Duodenal mucosa (tissue), 2 donors: ENCODE data around the gene PTPN12.
"Not testable (repeated sequence)": the region's sequence is repeated elsewhere in the genome, so short reads cannot be mapped to it uniquely, and the experiment has no call there.

ENCODE experiments used
- H3K27ac ChIP-seq: one replicate; pipeline ENCODE4 v1.7.0; 2013; ENCODE audit warnings: low read depth, low read length
- H3K27me3 ChIP-seq, 2 donors: one replicate each; pipeline ENCODE4 v1.7.0; 2013; ENCODE audit warnings: low read length in 2 of 2, control low read depth in 1 of 2; ENCODE audit not compliant: insufficient read depth in 2 of 2, control insufficient read depth in 1 of 2
- H3K36me3 ChIP-seq, 2 donors: one replicate each; pipeline ENCODE4 v1.7.0; 2013; ENCODE audit warnings: low read length in 2 of 2, control low read depth in 1 of 2; ENCODE audit not compliant: insufficient read depth in 2 of 2, control insufficient read depth in 1 of 2
- H3K4me1 ChIP-seq, 2 donors: one replicate each; pipeline ENCODE4 v1.7.0; 2013; ENCODE audit warnings: low read length in 2 of 2, control low read depth in 1 of 2; ENCODE audit not compliant: insufficient read depth in 2 of 2, control insufficient read depth in 1 of 2
- H3K4me3 ChIP-seq, 2 donors: one replicate each; pipeline ENCODE4 v1.7.0; 2013; ENCODE audit warnings: low read length in 2 of 2, low read depth in 1 of 2
- H3K9ac ChIP-seq, 2 donors: one replicate each; pipeline ENCODE4 v1.7.0; 2013; ENCODE audit warnings: low read length in 2 of 2, low read depth in 1 of 2
- H3K9me3 ChIP-seq, 2 donors: one replicate each; pipeline ENCODE4 v1.7.0; 2013; ENCODE audit warnings: low read length in 2 of 2, control low read depth in 1 of 2; ENCODE audit not compliant: control insufficient read depth in 1 of 2

The PTPN12 gene

GRCh38 chr7:77536413-77537135, 521 bp upstream of the PTPN12 start:
- no peaks in the 10 kb centered on the region for H3K9me3 ChIP-seq
- H3K9ac ChIP-seq: peak overlapping the region; percentile 89 to 91
- H3K36me3 ChIP-seq: no peaks in the 10 kb centered on the region
- H3K27me3 ChIP-seq: no peaks in the 10 kb centered on the region
- H3K4me1 ChIP-seq: peaks cover 6 to 10% of the 10 kb centered on the region in 2 donors
- H3K27ac ChIP-seq: peak overlapping the region; percentile 97
- H3K4me3 ChIP-seq: peak overlapping the region; percentile 70 to 98

- H3K27me3 ChIP-seq: no peaks in the 10 kb centered on the region
- H3K9me3 ChIP-seq: no peaks in the 10 kb centered on the region
- H3K36me3 ChIP-seq: no peaks in the 10 kb centered on the region
- peak overlapping the region; percentile 97 to 99 for H3K4me3 ChIP-seq
- peaks cover 18 to 22% of the 10 kb centered on the region in 2 donors for H3K4me1 ChIP-seq
- peak overlapping the region; percentile 93 for H3K27ac ChIP-seq
- H3K9ac ChIP-seq: peak overlapping the region; percentile 97 to 100
Measured at GRCh38 chr7:77537778-77538280, 734 bp downstream of the PTPN12 start.

- peak overlapping the region; percentile 97 to 100 for H3K9ac ChIP-seq
- H3K36me3 ChIP-seq: no peaks in the 10 kb centered on the region
- peak overlapping the region; percentile 93 for H3K27ac ChIP-seq
- H3K27me3 ChIP-seq: no peaks in the 10 kb centered on the region
- H3K4me3 ChIP-seq: peak overlapping the region; percentile 97 to 99
- no peaks in the 10 kb centered on the region for H3K9me3 ChIP-seq
- H3K4me1 ChIP-seq: peaks cover 21 to 24% of the 10 kb centered on the region in 2 donors
Measured at GRCh38 chr7:77538281-77539212, 1.5 kb downstream of the PTPN12 start.

- Histone ChIP-seq H3K4me3 (no peak overlapping the region), H3K4me1 (peaks cover 21 to 24% of the 10 kb centered on the region in 2 donors), H3K36me3 (no peaks in the 10 kb centered on the region), H3K27me3 (no peaks in the 10 kb centered on the region), H3K27ac (no peak overlapping the region), H3K9me3 (no peaks in the 10 kb centered on the region), H3K9ac (no peak overlapping the region)
Measured at GRCh38 chr7:77540402-77540822, 3.3 kb downstream of the PTPN12 start.

- H3K4me3 ChIP-seq, H3K27me3 ChIP-seq, H3K27ac ChIP-seq, H3K36me3 ChIP-seq, H3K9ac ChIP-seq, H3K9me3 ChIP-seq: not testable (repeated sequence)
- peaks cover 21 to 24% of the 10 kb centered on the region in 2 donors for H3K4me1 ChIP-seq
Measured at GRCh38 chr7:77540993-77541392, 3.9 kb downstream of the PTPN12 start.

GRCh38 chr7:77542409-77542808, 5.3 kb downstream of the PTPN12 start:
- no peaks in the 10 kb centered on the region for H3K27me3 ChIP-seq
- H3K9me3 ChIP-seq: no peaks in the 10 kb centered on the region
- no peak overlapping the region for H3K9ac ChIP-seq
- H3K27ac ChIP-seq: no peak overlapping the region
- peaks cover 21 to 24% of the 10 kb centered on the region in 2 donors for H3K4me1 ChIP-seq
- no peaks in the 10 kb centered on the region for H3K36me3 ChIP-seq
- no peak overlapping the region for H3K4me3 ChIP-seq

GRCh38 chr7:77542895-77543294, 5.8 kb downstream of the PTPN12 start:
- Histone ChIP-seq H3K4me1 (peaks cover 24% of the 10 kb centered on the region in 2 donors), H3K9ac (no peak overlapping the region), H3K27me3 (no peaks in the 10 kb centered on the region), H3K9me3 (no peaks in the 10 kb centered on the region), H3K36me3 (no peaks in the 10 kb centered on the region), H3K27ac (no peak overlapping the region), H3K4me3 (no peak overlapping the region)

- Histone ChIP-seq H3K4me1 (peaks cover 24 to 34% of the 10 kb centered on the region in 2 donors), H3K9ac (no peak overlapping the region), H3K4me3 (no peak overlapping the region), H3K27ac (no peak overlapping the region), H3K36me3 (no peaks in the 10 kb centered on the region), H3K27me3 (no peaks in the 10 kb centered on the region), H3K9me3 (no peaks in the 10 kb centered on the region)
Measured at GRCh38 chr7:77543910-77544309, 6.8 kb downstream of the PTPN12 start.

GRCh38 chr7:77544518-77544917, 7.4 kb downstream of the PTPN12 start:
- Histone ChIP-seq H3K27ac (no peak overlapping the region), H3K27me3 (no peaks in the 10 kb centered on the region), H3K4me1 (peaks cover 19 to 35% of the 10 kb centered on the region in 2 donors), H3K36me3 (no peaks in the 10 kb centered on the region), H3K4me3 (no peak overlapping the region), H3K9me3 (no peaks in the 10 kb centered on the region), H3K9ac (no peak overlapping the region)

GRCh38 chr7:77548206-77548605, 11.1 kb downstream of the PTPN12 start:
- H3K9ac ChIP-seq: no peak overlapping the region
- peaks cover 0 to 14% of the 10 kb centered on the region in 2 donors for H3K4me1 ChIP-seq
- no peak overlapping the region for H3K27ac ChIP-seq
- no peaks in the 10 kb centered on the region for H3K9me3 ChIP-seq
- H3K27me3 ChIP-seq: no peaks in the 10 kb centered on the region
- no peaks in the 10 kb centered on the region for H3K36me3 ChIP-seq
- H3K4me3 ChIP-seq: no peak overlapping the region
